Measurements from ENCODE around the gene HOXD10.

GRCh38 chr2:176133389-176133788 is 16.8 kb downstream of the HOXD10 start:
- no peak for TF ChIP-seq POLR2AphosphoS5 (IDR thresholded peaks at IDR 0.05)
- TF ChIP-seq, protein P1, sequence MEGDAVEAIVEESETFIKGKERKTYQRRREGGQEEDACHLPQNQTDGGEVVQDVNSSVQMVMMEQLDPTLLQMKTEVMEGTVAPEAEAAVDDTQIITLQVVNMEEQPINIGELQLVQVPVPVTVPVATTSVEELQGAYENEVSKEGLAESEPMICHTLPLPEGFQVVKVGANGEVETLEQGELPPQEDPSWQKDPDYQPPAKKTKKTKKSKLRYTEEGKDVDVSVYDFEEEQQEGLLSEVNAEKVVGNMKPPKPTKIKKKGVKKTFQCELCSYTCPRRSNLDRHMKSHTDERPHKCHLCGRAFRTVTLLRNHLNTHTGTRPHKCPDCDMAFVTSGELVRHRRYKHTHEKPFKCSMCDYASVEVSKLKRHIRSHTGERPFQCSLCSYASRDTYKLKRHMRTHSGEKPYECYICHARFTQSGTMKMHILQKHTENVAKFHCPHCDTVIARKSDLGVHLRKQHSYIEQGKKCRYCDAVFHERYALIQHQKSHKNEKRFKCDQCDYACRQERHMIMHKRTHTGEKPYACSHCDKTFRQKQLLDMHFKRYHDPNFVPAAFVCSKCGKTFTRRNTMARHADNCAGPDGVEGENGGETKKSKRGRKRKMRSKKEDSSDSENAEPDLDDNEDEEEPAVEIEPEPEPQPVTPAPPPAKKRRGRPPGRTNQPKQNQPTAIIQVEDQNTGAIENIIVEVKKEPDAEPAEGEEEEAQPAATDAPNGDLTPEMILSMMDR (IDR thresholded peaks at IDR 0.05) = no peak
